Heart left ventricle (tissue), 16 donors: ENCODE measurements around the gene SPTBN4. TPM values are rescaled to one million over a fixed set of nuclear protein-coding genes. Genes with fewer than 3 reads are reported as not detected.

Source experiments
- ATAC-seq, 4 donors: fragments of 200-7000 bp; cut with Tn5 transposase; one replicate each; pipeline ENCODE4 v1.9.1; 2020 to 2022; ENCODE audit warnings: moderate library complexity in 4 of 4, mild to moderate bottlenecking in 3 of 4, moderate number of reproducible peaks in 1 of 4
- DNase-seq, 5 donors: peaks; one replicate each; pipeline ENCODE4 v3.0.0-alpha.2; 2020
- H3K27ac ChIP-seq, 12 donors: fragments of 200-600 bp; sonication (generic) in 4 of 12; one replicate each; pipeline versions ENCODE4 v1.5.0 to v1.8.0; 2016 to 2022; ENCODE audit warnings: mild to moderate bottlenecking in 2 of 12
- H3K27me3 ChIP-seq, 9 donors: fragments of 200-600 bp; sonication (generic) in 2 of 9; one replicate each; pipeline versions ENCODE4 v1.5.1 to v1.8.0; 2016 to 2022; ENCODE audit warnings: mild to moderate bottlenecking in 3 of 9
- H3K36me3 ChIP-seq, 9 donors: fragments of 200-600 bp; sonication (generic) in 2 of 9; one replicate each; pipeline versions ENCODE4 v1.5.0 to v1.8.0; 2018 to 2022; ENCODE audit warnings: mild to moderate bottlenecking in 2 of 9
- H3K4me1 ChIP-seq, 12 donors: fragments of 200-600 bp; sonication (generic) in 4 of 12; one replicate each; pipeline versions ENCODE4 v1.5.0 to v1.8.0; 2016 to 2022; ENCODE audit warnings: mild to moderate bottlenecking in 3 of 12
- H3K4me3 ChIP-seq, 12 donors: fragments of 200-600 bp; sonication (generic) in 4 of 12; one replicate each; pipeline versions ENCODE4 v1.5.0 to v1.8.0; 2017 to 2022; ENCODE audit warnings: mild to moderate bottlenecking in 9 of 12, moderate library complexity in 4 of 12
- H3K9me3 ChIP-seq, 12 donors: fragments of 200-600 bp; sonication (generic) in 4 of 12; one replicate each; pipeline versions ENCODE4 v1.5.0 to v1.8.0; 2016 to 2022; ENCODE audit warnings: mild to moderate bottlenecking in 1 of 12
- POLR2A ChIP-seq, 2 donors: fragments of 450-650 bp; IDR thresholded peaks; one replicate each; pipeline ENCODE4 v1.6.1; 2017; ENCODE audit warnings: antibody characterized with exemption in 2 of 2, mild to moderate bottlenecking in 2 of 2, moderate library complexity in 2 of 2
- WGBS, 4 donors: extraction: QIAGEN DNeasy Blood & Tissue Kit in 2 of 4; methylation state at CpG; one replicate each; pipeline versions ENCODE4 v1.1.5 to v1.1.7; 2013 to 2018; 5-methylcytosine and 5-hydroxymethylcytosine counted together
- intact Hi-C, 10 donors: fragments of 100-400 bp; cut with DNase I; formaldehyde crosslinking; loops; one replicate each; pipeline versions ENCODE4 v1.11.1 to v1.14.2; 2022
- polyA plus RNA-seq, 2 donors: library from polyadenylated mRNA; stranded (reverse); fragments of 200-250 nt; gene quantifications; one replicate each; pipeline ENCODE4 v1.2.3, GENCODE V29; 2013
- total RNA-seq, 9 donors: library from RNA; depleted of rRNA in 2 of 9; stranded (reverse); fragments of >200 nt in 2 of 9; fragmentation: NEBNext Ultra II Directional in 3 of 9; extraction: Animal tissue kit (Norgen Biotek cat#: 25700) in 3 of 9; gene quantifications; one replicate each; pipeline versions ENCODE4 v1.1.0 to v1.2.4, GENCODE V29; 2016 to 2023
- TF ChIP-seq, protein P1 (sequence below), 12 donors: fragments of 200-600 bp; sonication (generic) in 4 of 12; IDR thresholded peaks; one replicate each; pipeline versions ENCODE4 v1.5.0 to v1.8.0; 2018 to 2022; ENCODE audit warnings: antibody characterized with exemption in 12 of 12, mild to moderate bottlenecking in 5 of 12
- donor health status: ischemic (EF 13 %, LVEDD 7.1; RV severe dilation, severe dysfunction).
- donor health status: healthy with polysubstance abuse.
- donor health status: DM: no; HTN: yes; CAD: no.
- donor health status: DM: no; HTN: no; CAD: no.
- donor health status: ischemic (EF 25% LVEDD 6.9; RV normal size, moderate dysfunction).
- donor health status: ischemic (EF 25% LVEDD 5.7; RV mildly dilated, moderate dysfunction).
- donor health status: healthy.
- donor health status: DM: yes; HTN: yes; CAD: no.
- donor health status: ischemic (EF 35%, LVEDD 5.7; RV mildly dilated, moderate dysfunction).
- donor health status: nonischemic (EF 11% LVEDD 7.7; RV severe dilation, severe dysfunction).
- donor health status: DM: yes; HTN: yes; CAD: no.
- donor health status: PGD.
- donor health status: ischemic (EF 29% LVEDD 5.4; RV normal size, mild dysfunction).
- donor health status: nonischemic (EF 23%, LVEDD 6.1; RV moderate dilation, normal function).

SPTBN4 gene
- total and polyA plus RNA-seq, 11 donors = 1.9 to 8.7 (median 4.2) TPM

DNA sequence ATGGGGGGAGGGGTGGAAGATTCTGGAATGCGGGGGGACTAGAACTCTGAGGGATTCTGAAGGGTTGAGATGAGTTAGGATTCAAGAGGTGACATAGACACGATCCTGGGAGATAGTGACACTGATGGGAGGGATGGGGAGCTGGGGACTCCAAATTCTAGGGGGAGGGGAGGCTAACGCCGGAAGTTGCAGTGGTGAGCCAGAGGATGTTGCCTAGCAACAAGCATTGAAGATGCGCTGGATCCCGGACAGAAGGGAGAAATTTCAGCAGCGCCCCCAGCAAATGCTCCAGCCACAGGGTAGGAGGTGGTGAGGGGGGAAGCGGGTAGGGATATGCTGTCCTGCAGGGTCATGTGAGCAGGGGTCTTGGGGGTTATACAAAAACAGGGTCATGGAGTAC is 127.5 kb downstream of the SPTBN4 start:
- Histone ChIP-seq H3K27ac (no peak overlapping the region), H3K4me3 (no peak overlapping the region), H3K9me3 (no peaks in the 10 kb centered on the region), H3K36me3 (peaks cover 0 to 13% (median 0%) of the 10 kb centered on the region in 9 donors), H3K27me3 (peaks cover 9 to 36% (median 20%) of the 10 kb centered on the region in 9 donors), H3K4me1 (peaks cover 0 to 27% (median 20%) of the 10 kb centered on the region in 12 donors)
- TF ChIP-seq POLR2A (IDR thresholded peaks at IDR 0.05) = no peak
- TF ChIP-seq, protein P1, sequence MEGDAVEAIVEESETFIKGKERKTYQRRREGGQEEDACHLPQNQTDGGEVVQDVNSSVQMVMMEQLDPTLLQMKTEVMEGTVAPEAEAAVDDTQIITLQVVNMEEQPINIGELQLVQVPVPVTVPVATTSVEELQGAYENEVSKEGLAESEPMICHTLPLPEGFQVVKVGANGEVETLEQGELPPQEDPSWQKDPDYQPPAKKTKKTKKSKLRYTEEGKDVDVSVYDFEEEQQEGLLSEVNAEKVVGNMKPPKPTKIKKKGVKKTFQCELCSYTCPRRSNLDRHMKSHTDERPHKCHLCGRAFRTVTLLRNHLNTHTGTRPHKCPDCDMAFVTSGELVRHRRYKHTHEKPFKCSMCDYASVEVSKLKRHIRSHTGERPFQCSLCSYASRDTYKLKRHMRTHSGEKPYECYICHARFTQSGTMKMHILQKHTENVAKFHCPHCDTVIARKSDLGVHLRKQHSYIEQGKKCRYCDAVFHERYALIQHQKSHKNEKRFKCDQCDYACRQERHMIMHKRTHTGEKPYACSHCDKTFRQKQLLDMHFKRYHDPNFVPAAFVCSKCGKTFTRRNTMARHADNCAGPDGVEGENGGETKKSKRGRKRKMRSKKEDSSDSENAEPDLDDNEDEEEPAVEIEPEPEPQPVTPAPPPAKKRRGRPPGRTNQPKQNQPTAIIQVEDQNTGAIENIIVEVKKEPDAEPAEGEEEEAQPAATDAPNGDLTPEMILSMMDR (IDR thresholded peaks at IDR 0.05) = no peak
- intact Hi-C loops = loop anchor here in 4 of 10 donors (10.0 kb wide), 2 partner anchors 129 to 289 kb away; partner anchors contain the start of genes BLVRB (in 2 of the 4) and SPTBN4 (in 2 of the 4)
- no peak for ATAC-seq
- 32 to 49% (median 40%) methylated on average over 8 of the region's 8 CpGs for WGBS, 4 donors
- no peak for DNase-seq

DNA sequence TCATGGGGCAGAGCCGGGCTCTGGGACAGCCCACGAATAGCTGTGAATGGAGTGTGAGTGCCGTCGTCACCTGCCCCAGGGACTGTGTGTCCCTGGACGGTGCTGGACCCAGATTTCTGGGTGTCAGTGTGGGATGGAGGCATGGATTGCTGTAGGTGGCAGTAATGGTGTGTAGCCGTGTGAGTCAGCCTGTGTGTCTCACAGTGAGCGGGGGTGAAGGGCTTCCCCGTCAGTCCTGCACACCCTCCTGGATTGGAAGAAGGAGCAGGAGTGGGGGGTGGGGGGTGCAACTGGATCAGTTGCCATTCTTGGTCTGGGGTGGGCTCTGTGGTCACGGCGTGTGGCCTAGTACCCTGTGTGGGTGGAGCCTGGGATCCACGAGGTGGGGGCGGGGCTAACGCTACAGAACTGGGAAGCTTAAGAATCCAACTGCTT is 127.9 kb downstream of the SPTBN4 start:
- 33 to 47% (median 40%) methylated on average over 11 to 13 of the region's 13 CpGs for WGBS, 4 donors
- no peak overlapping the region for H3K4me3 ChIP-seq
- DNase-seq (peak in 1 of 5 donors; percentile 25), ATAC-seq (no peak)
- peaks cover 0 to 32% (median 23%) of the 10 kb centered on the region in 12 donors for H3K4me1 ChIP-seq
- TF ChIP-seq POLR2A (IDR thresholded peaks at IDR 0.05) = no peak
- TF ChIP-seq, protein P1 (IDR thresholded peaks at IDR 0.05) = no peak
- H3K9me3 ChIP-seq = no peaks in the 10 kb centered on the region
- no peak overlapping the region for H3K27ac ChIP-seq
- intact Hi-C loops = loop anchor here in 8 of 10 donors (5.0 to 10.0 kb wide), 7 partner anchors 47 to 290 kb away; partner anchors contain the start of genes BLVRB (in 2 of the 8) and SPTBN4 (in 2 of the 8)
- H3K36me3 ChIP-seq = peaks cover 0 to 13% (median 0%) of the 10 kb centered on the region in 9 donors
- H3K27me3 ChIP-seq = peaks cover 9 to 41% (median 20%) of the 10 kb centered on the region in 9 donors

DNA sequence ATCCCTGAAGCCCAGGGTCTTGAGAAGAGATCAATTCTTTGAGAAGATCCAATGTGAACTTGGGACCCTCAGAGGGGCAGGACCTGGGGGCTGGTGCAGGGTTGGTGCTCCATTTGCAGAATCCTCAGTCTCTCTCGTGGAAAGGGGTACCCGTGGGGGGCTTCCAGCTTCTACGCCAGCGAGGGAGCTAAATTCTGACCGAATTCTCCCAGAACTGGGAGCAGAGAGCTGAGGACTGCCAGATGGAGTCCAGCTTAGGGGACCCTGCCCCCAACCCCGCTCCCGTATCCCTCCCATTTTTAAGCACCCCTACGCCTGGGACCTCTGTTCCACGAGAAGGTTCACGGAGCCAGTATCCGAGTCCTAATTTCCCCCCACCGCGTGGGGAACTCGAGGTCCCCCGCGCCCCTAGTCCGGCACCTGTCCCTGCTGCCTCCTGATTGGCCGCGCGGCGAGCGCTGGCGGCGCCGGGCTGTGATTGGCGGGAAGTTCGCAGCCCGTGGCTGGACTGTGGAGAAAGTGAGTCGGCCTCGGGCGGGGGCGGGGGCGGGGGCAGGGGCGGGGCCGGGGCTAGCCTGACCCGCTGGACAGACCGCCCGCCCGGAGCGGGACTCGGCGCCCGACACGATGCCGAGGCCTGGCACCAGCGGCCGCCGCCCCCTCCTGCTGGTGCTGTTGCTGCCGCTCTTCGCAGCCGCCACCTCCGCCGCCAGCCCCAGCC is 130.0 kb downstream of the SPTBN4 start:
- peak in 3 of 4 donors; percentile 20 to 44 (median 42) for ATAC-seq
- Histone ChIP-seq H3K27me3 (peaks cover 9 to 59% (median 20%) of the 10 kb centered on the region in 9 donors), H3K4me1 (peaks cover 0 to 52% (median 39%) of the 10 kb centered on the region in 12 donors), H3K9me3 (no peaks in the 10 kb centered on the region), H3K27ac (no peak overlapping the region), H3K36me3 (no peaks in the 10 kb centered on the region), H3K4me3 (peak overlapping the region in 11 of 12 donors; percentile 9 to 96 (median 40))
- 6 to 20% (median 9%) methylated on average over 19 to 53 of the region's 53 CpGs for WGBS, 4 donors
- DNase-seq = peak; percentile 67 to 85 (median 74)
- TF ChIP-seq, protein P1 (IDR thresholded peaks at IDR 0.05) = no peak
- TF ChIP-seq POLR2A (IDR thresholded peaks at IDR 0.05) = no peak
- intact Hi-C loops = loop anchor here in 8 of 10 donors (5.0 to 10.0 kb wide), 7 partner anchors 49 to 292 kb away; partner anchors contain the start of genes BLVRB (in 2 of the 8) and SPTBN4 (in 2 of the 8)

DNA sequence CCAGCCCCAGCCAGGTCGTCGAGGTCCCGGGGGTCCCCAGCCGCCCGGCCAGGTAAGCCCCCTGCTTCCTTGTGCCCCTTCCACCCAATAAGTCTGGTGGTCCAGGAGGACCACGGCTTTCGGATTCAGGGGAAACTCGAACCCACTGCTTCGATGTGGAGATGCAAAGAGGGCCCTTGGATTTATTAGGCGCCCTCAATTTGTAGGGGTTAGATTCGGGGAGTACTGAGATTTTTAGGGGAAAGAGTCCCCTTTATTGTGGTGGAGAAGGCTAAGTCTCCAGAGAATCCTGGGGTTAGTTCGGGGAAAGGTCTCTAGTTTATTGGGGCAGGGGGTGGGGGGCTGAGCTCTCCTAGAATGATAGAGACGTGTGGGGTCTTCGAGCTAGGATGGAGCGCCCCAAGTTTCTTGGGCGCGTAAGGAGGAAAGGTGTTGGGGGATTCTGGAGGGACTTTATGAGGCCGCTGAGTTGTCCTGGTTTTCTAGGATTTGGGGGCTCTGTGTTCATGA is 130.6 kb downstream of the SPTBN4 start:
- no peak for ATAC-seq
- Histone ChIP-seq H3K9me3 (no peaks in the 10 kb centered on the region), H3K4me1 (peaks cover 0 to 58% (median 42%) of the 10 kb centered on the region in 12 donors), H3K4me3 (peak overlapping the region in 11 of 12 donors; percentile 9 to 96 (median 40)), H3K27me3 (peaks cover 9 to 63% (median 20%) of the 10 kb centered on the region in 9 donors), H3K36me3 (no peaks in the 10 kb centered on the region), H3K27ac (peak overlapping the region in 1 of 12 donors; percentile 5)
- peak in 1 of 5 donors; percentile 15 for DNase-seq
- TF ChIP-seq, protein P1 (IDR thresholded peaks at IDR 0.05) = no peak
- TF ChIP-seq POLR2A (IDR thresholded peaks at IDR 0.05) = no peak
- intact Hi-C loops = loop anchor here in 8 of 10 donors (5.0 to 10.0 kb wide), 7 partner anchors 50 to 293 kb away; partner anchors contain the start of genes BLVRB (in 2 of the 8) and SPTBN4 (in 2 of the 8)
- 9 to 15% (median 12%) methylated on average over 13 to 18 of the region's 18 CpGs for WGBS, 4 donors
